KMS-11 (cell line): ENCODE results near the gene CACNG1.

Source experiments
- H2AFZ ChIP-seq: fragments of 200-600 bp; sonication (generic); 2 replicates; pipeline ENCODE4 v1.6.1; 2016; ENCODE audit warnings: antibody characterized with exemption, mixed run types, low read depth
- H3K27ac ChIP-seq: fragments of 200-600 bp; sonication (generic); 2 replicates; pipeline ENCODE4 v1.6.1; 2016; ENCODE audit warnings: mild to moderate bottlenecking, mixed run types
- H3K27me3 ChIP-seq: fragments of 200-600 bp; sonication (generic); 2 replicates; pipeline ENCODE4 v1.6.1; 2017; ENCODE audit warnings: mild to moderate bottlenecking, low read depth, mixed run types, moderate library complexity; ENCODE audit not compliant: insufficient read depth
- H3K36me3 ChIP-seq: fragments of 200-600 bp; sonication (generic); 2 replicates; pipeline ENCODE4 v1.6.1; 2017; ENCODE audit warnings: mild to moderate bottlenecking, mixed run types; ENCODE audit not compliant: insufficient read depth
- H3K4me1 ChIP-seq: fragments of 200-600 bp; sonication (generic); 2 replicates; pipeline ENCODE4 v1.6.1; 2016; ENCODE audit warnings: mild to moderate bottlenecking, low read depth, mixed run types; ENCODE audit not compliant: poor library complexity, severe bottlenecking
- H3K4me2 ChIP-seq: fragments of 200-600 bp; sonication (generic); 2 replicates; pipeline ENCODE4 v1.7.0; 2016; ENCODE audit warnings: mild to moderate bottlenecking, mixed run types
- H3K4me3 ChIP-seq: fragments of 200-600 bp; sonication (generic); IDR thresholded peaks from 2 replicates; pipeline ENCODE4 v1.6.1; 2017; ENCODE audit warnings: low read depth, low read length, mixed read lengths; ENCODE audit not compliant: insufficient read depth
- H3K79me2 ChIP-seq: fragments of 200-600 bp; sonication (generic); 2 replicates; pipeline ENCODE4 v1.6.1; 2016; ENCODE audit warnings: low read depth, mixed run types; ENCODE audit not compliant: insufficient read depth
- H3K9ac ChIP-seq: fragments of 200-600 bp; sonication (generic); 2 replicates; pipeline ENCODE4 v1.6.1; 2016; ENCODE audit warnings: mild to moderate bottlenecking, mixed run types
- H4K20me1 ChIP-seq: fragments of 200-600 bp; sonication (generic); 2 replicates; pipeline ENCODE4 v1.6.1; 2016; ENCODE audit warnings: mild to moderate bottlenecking, mixed run types; ENCODE audit not compliant: insufficient read depth
- CTCF ChIP-seq: fragments of 200-600 bp; sonication (generic); conservative IDR thresholded peaks from 2 replicates; pipeline ENCODE4 v1.6.1; 2017; ENCODE audit warnings: low read depth, mild to moderate bottlenecking, antibody characterized with exemption, low read length, moderate library complexity, mixed read lengths

CACNG1 gene

GRCh38 chr17:67105213-67105612 is 60.9 kb downstream of the CACNG1 start:
- no peaks in the 10 kb centered on the region for H4K20me1 ChIP-seq
- no peaks in the 10 kb centered on the region; the same call in 1 of the 2 replicates for H3K79me2 ChIP-seq

More at GRCh38 chr17:67105213-67105612, 60.9 kb downstream of the CACNG1 start:
- Histone ChIP-seq H3K4me2 (no peak overlapping the region), H3K27ac (no peak overlapping the region), H2AFZ (no peak overlapping the region), H3K27me3 (no peaks in the 10 kb centered on the region), H3K4me3 (no peak overlapping the region), H3K9ac (no peak overlapping the region), H3K4me1 (peaks cover 9% of the 10 kb centered on the region), H3K36me3 (peaks cover 11% of the 10 kb centered on the region)
- TF ChIP-seq CTCF: no peak
